Measurements from ENCODE around the gene PRR29.

Gene PRR29

DNA sequence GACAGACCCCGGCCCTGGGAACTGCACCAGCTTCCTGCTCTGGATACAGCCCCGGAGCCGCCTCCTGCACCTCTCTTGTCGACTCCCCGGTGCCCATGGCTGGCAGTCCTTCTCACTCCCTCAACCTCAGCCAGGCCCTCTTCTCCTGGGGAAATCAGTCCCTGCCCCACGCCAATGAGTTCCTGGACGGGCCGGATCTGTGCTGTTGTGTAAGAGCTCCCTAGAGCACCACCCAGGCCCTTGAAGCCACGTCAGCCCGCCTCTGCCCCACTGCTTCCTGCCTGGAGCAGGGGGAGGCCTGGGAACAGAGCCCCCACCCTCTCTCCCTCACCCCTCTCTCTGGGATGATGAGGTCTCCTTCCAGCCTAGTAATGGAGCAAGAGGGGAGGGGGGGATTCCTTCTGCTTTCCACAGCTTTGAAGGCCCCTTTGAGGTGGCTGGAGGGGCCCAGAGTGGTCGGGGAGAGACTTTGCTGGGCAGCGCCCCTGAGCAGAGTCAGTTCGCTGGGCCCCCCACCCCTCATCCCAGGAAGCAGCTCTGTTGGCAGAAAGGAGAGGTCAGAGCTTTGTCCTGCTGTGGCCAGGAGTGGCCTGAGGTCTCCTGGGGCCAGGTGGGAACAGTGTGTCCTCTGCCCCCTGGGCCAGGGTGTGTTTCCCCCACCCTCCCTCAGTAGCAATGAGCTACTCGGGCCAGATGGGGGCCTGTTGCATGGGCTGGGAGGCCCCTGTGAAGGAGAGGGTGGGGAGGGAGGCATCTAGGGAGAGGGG is 3.8 kb downstream of the PRR29 start:
- in situ Hi-C loops (cut with HindIII; ENCODE audit: low sequenced_read_pairs): no loop called here
- no peak overlapping the region for H3K4me3 ChIP-seq (ENCODE audit: low read depth, low read length)
- no peak for DNase-seq (ENCODE audit: low read depth, low spot score)
- TF ChIP-seq, protein P1, sequence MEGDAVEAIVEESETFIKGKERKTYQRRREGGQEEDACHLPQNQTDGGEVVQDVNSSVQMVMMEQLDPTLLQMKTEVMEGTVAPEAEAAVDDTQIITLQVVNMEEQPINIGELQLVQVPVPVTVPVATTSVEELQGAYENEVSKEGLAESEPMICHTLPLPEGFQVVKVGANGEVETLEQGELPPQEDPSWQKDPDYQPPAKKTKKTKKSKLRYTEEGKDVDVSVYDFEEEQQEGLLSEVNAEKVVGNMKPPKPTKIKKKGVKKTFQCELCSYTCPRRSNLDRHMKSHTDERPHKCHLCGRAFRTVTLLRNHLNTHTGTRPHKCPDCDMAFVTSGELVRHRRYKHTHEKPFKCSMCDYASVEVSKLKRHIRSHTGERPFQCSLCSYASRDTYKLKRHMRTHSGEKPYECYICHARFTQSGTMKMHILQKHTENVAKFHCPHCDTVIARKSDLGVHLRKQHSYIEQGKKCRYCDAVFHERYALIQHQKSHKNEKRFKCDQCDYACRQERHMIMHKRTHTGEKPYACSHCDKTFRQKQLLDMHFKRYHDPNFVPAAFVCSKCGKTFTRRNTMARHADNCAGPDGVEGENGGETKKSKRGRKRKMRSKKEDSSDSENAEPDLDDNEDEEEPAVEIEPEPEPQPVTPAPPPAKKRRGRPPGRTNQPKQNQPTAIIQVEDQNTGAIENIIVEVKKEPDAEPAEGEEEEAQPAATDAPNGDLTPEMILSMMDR (IDR thresholded peaks at IDR 0.05; ENCODE audit: low read depth, low read length): no peak

DNA sequence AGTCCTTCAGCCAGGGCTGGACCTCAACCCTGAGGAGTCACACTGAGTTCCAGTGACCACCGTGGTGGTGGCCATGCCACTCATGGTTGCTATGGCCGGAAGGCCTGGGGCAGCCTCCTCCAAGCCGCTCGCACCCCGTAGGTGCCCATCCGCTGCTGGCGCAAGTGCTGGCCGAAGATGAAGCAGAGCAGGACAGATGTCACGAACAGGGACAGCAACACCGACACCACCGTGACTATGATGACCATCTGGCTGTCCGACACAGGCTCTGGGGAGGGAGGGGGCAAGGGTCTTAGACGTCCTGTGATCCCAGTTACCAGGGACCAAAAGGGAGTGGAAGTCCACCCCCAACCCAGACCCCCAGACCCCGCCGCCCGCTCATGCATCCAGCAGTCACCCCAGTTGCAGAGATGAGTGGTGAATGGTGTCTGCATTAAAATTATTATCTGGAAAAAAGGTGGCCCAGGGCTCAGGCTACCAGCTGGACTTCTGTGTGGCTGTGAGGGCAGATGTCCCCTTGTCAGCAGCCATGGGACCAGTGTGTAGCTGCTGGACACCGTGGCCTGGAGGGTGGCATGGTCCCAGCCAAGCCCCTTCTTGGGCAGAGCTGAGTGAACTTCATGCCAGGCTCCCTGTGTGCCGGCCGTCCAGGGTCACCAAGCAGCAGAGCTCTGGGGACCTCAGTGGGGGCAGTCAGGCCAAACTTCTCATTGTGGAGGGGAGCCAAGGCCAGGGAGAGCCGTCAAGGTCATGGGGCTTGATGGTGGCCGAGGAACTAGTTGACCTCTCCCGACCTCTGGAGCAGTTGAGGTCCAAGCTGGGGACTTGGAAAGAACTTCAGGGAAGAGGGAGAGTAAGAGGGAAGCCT is 4.7 kb downstream of the PRR29 start:
- in situ Hi-C loops (cut with HindIII; ENCODE audit: low sequenced_read_pairs): no loop called here
- H3K4me3 ChIP-seq (ENCODE audit: low read depth, low read length): no peak overlapping the region
- TF ChIP-seq, protein P1 (IDR thresholded peaks at IDR 0.05; ENCODE audit: low read depth, low read length): no peak
- DNase-seq (ENCODE audit: low read depth, low spot score): no peak

GRCh38 chr17:64003526-64004121 is 5.5 kb downstream of the PRR29 start:
- no peak overlapping the region for H3K4me3 ChIP-seq (ENCODE audit: low read depth, low read length)
- DNase-seq (ENCODE audit: low read depth, low spot score): no peak
- TF ChIP-seq, protein P1 (IDR thresholded peaks at IDR 0.05; ENCODE audit: low read depth, low read length): no peak
- in situ Hi-C loops (cut with HindIII; ENCODE audit: low sequenced_read_pairs): no loop called here

DNA sequence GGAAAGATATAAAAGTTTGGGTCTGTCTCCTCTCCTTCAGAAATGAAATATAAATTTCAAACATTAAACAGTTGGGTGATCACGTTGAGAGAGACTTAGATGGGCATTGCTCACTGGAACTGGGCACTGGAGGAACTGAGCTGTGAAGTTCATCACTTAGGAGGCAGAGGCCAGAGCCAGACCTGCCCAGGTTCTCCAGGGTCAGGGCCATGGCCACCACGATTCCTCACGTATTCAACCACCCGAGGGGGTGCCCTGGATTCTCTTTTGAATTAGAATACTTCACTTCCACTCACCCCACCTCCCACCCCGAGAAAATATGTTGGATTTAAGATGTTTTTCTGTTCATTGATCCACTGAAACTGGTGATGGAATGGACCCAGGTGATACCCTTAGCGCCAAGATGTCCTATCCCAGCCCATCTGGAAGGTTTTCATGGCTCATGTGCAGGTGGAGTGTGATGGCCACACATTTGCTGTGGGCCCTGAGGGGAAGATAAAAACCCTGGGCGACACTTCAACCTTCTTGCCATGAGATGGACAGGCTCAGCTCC is 6.1 kb downstream of the PRR29 start:
- TF ChIP-seq, protein P1 (IDR thresholded peaks at IDR 0.05; ENCODE audit: low read depth, low read length): no peak
- no peak overlapping the region for H3K4me3 ChIP-seq (ENCODE audit: low read depth, low read length)
- DNase-seq (ENCODE audit: low read depth, low spot score): no peak
- in situ Hi-C loops (cut with HindIII; ENCODE audit: low sequenced_read_pairs): no loop called here

DNA sequence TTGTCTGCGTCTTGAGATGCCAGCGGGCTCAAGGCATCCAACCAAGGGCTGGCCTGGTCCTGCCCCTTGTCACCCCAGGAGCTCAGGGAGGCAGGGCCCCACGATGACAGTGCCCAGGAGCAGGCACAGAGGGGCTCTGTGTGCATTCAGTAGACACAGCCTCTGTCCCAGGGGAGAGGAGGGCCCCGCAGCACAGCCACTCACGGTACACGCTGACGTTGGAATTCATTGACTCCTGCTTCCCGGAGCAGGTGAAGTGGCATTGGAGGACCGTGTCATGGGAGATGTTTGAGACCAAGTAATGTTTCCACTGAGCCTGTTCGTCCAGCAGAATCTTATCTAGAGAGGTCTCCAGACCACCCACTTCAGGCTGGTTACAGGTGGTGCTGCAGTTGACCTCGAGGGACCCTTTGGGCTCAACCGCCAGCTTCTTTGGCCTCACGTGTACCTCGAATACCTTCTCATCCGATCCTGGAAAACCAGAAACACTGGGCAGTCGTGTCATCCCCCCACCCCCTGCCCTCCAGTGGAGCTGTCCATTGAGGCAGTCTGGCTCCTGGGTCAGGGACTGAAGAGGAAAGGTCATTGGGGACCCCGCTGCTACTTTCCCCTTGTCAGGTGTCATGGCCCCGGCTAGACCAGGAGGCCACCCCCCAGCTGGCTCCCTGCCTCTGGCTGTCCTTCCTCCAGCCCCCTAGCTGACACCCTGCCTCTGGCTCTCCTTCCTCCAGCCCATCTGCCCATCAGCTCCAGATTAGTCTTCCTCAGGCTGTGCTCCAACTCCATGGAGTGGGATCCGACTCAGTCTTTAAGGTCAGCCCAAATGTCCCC is 7.0 kb downstream of the PRR29 start:
- H3K4me3 ChIP-seq (ENCODE audit: low read depth, low read length): no peak overlapping the region
- in situ Hi-C loops (cut with HindIII; ENCODE audit: low sequenced_read_pairs): no loop called here
- TF ChIP-seq, protein P1 (IDR thresholded peaks at IDR 0.05; ENCODE audit: low read depth, low read length): no peak
- no peak for DNase-seq (ENCODE audit: low read depth, low spot score)

Measured in astrocyte of the spinal cord (primary cell).